Measurements from ENCODE around the gene WFDC13. TPM values are rescaled to one million over a fixed set of nuclear protein-coding genes. Genes with fewer than 3 reads are reported as not detected.
A peak's percentile ranks its signal among the peaks of the same experiment; 100 is the strongest.
"Not testable (repeated sequence)": the region's sequence is repeated elsewhere in the genome, so short reads cannot be mapped to it uniquely, and the experiment has no call there.

Gene WFDC13
- total RNA-seq: not detected
- polyA plus RNA-seq (ENCODE audit: insufficient read depth in 1 of 8, insufficient read length in 8 of 8, low replicate concordance in 1 of 8): not detected
- long read RNA-seq, donor 1: 0 reads
- long read RNA-seq, donor 2: 0 reads
- long read RNA-seq, donor 3: 0 reads
- long read RNA-seq, donor 4: 0 reads
- long read RNA-seq, donor 5: 0 reads
- long read RNA-seq, donor 6: 0 reads
- long read RNA-seq, donor 7: 0 reads
- long read RNA-seq, donor 8: 0 reads
- long read RNA-seq, donor 9: 0 reads
- long read RNA-seq, donor 10: 0 reads
- long read RNA-seq, donor 11: 0 reads

- DNase-seq: no peak
- no peaks in the 10 kb centered on the region for H3K4me1 ChIP-seq (ENCODE audit: control insufficient read depth, insufficient read depth, low read length)
- H3K27me3 ChIP-seq (ENCODE audit: control insufficient read depth, insufficient read depth, low read length): no peaks in the 10 kb centered on the region
- no peak within 1 kb of the TSS for H3K4me3 ChIP-seq (ENCODE audit: low read length)
- H3K27ac ChIP-seq (ENCODE audit: low read length): no peak within 1 kb of the TSS
- WGBS (ENCODE audit: insufficient coverage): 75% methylated on average over 1 of the region's 4 CpGs
- no peaks in the 10 kb centered on the region for H3K36me3 ChIP-seq (ENCODE audit: control insufficient read depth, insufficient read depth, low read length)
- no peaks in the 10 kb centered on the region for H3K9me3 ChIP-seq (replicated peaks; ENCODE audit: control insufficient read depth, low read depth, low read length)
These were observed at the start of gene WFDC13 for GRCh38 chr20:45701873-45702272. WFDC13 (plus strand) TSS chr20:45702038; CDS start chr20:45702124, 86 bp downstream.

- H3K27ac ChIP-seq (ENCODE audit: low read length); H3K9me3 ChIP-seq (replicated peaks; ENCODE audit: control insufficient read depth, low read depth, low read length); H3K4me3 ChIP-seq (ENCODE audit: low read length); H3K4me1 ChIP-seq (ENCODE audit: control insufficient read depth, insufficient read depth, low read length); H3K36me3 ChIP-seq (ENCODE audit: control insufficient read depth, insufficient read depth, low read length); DNase-seq; H3K27me3 ChIP-seq (ENCODE audit: control insufficient read depth, insufficient read depth, low read length): not testable (repeated sequence)
- WGBS (ENCODE audit: insufficient coverage): no CpG with 5 or more reads among the region's 3 CpGs
These were observed 44.8 kb upstream of the WFDC13 start for GRCh38 chr20:45657038-45657437.

GRCh38 chr20:45670139-45670538 is 31.7 kb upstream of the WFDC13 start, which contains the start of gene WFDC11:
WFDC11 (minus strand) TSS chr20:45670239; CDS start chr20:45650600, 19,639 bp downstream.
- H3K27me3 ChIP-seq (ENCODE audit: control insufficient read depth, insufficient read depth, low read length): no peaks in the 10 kb centered on the region
- no peaks in the 10 kb centered on the region for H3K4me1 ChIP-seq (ENCODE audit: control insufficient read depth, insufficient read depth, low read length)
- H3K4me3 ChIP-seq (ENCODE audit: low read length): no peak within 1 kb of the TSS
- H3K27ac ChIP-seq (ENCODE audit: low read length): no peak within 1 kb of the TSS
- no CpG with 5 or more reads among the region's 1 CpG for WGBS (ENCODE audit: insufficient coverage)
- no peak for DNase-seq
- no peaks in the 10 kb centered on the region for H3K36me3 ChIP-seq (ENCODE audit: control insufficient read depth, insufficient read depth, low read length)
- H3K9me3 ChIP-seq (replicated peaks; ENCODE audit: control insufficient read depth, low read depth, low read length): no peaks in the 10 kb centered on the region

- Histone ChIP-seq H3K36me3 (ENCODE audit: control insufficient read depth, insufficient read depth, low read length) (no peaks in the 10 kb centered on the region), H3K4me1 (ENCODE audit: control insufficient read depth, insufficient read depth, low read length) (no peaks in the 10 kb centered on the region), H3K9me3 (replicated peaks; ENCODE audit: control insufficient read depth, low read depth, low read length) (no peaks in the 10 kb centered on the region), H3K27ac (ENCODE audit: low read length) (no peak overlapping the region), H3K27me3 (ENCODE audit: control insufficient read depth, insufficient read depth, low read length) (no peaks in the 10 kb centered on the region), H3K4me3 (ENCODE audit: low read length) (no peak overlapping the region)
- no peak for DNase-seq
These were observed 29.1 kb upstream of the WFDC13 start for GRCh38 chr20:45672765-45673164.

- no peak for DNase-seq
- Histone ChIP-seq H3K4me1 (ENCODE audit: control insufficient read depth, insufficient read depth, low read length) (no peaks in the 10 kb centered on the region), H3K36me3 (ENCODE audit: control insufficient read depth, insufficient read depth, low read length) (no peaks in the 10 kb centered on the region), H3K4me3 (ENCODE audit: low read length) (no peak overlapping the region), H3K9me3 (replicated peaks; ENCODE audit: control insufficient read depth, low read depth, low read length) (peaks cover 24% of the 10 kb centered on the region), H3K27ac (ENCODE audit: low read length) (no peak overlapping the region), H3K27me3 (ENCODE audit: control insufficient read depth, insufficient read depth, low read length) (no peaks in the 10 kb centered on the region)
These were observed 22.2 kb upstream of the WFDC13 start for GRCh38 chr20:45679650-45680049.

GRCh38 chr20:45685896-45686295 is 15.9 kb upstream of the WFDC13 start:
- no peak for DNase-seq
- Histone ChIP-seq H3K27ac (ENCODE audit: low read length) (no peak overlapping the region), H3K4me1 (ENCODE audit: control insufficient read depth, insufficient read depth, low read length) (no peaks in the 10 kb centered on the region), H3K27me3 (ENCODE audit: control insufficient read depth, insufficient read depth, low read length) (no peaks in the 10 kb centered on the region), H3K4me3 (ENCODE audit: low read length) (no peak overlapping the region), H3K9me3 (replicated peaks; ENCODE audit: control insufficient read depth, low read depth, low read length) (peaks cover under 1% of the 10 kb centered on the region), H3K36me3 (ENCODE audit: control insufficient read depth, insufficient read depth, low read length) (no peaks in the 10 kb centered on the region)
- WGBS (ENCODE audit: insufficient coverage): 54% methylated on average over 2 of the region's 3 CpGs

GRCh38 chr20:45693346-45693745 is 8.5 kb upstream of the WFDC13 start:
- not testable (repeated sequence) for H3K9me3 ChIP-seq (replicated peaks; ENCODE audit: control insufficient read depth, low read depth, low read length); DNase-seq; H3K4me1 ChIP-seq (ENCODE audit: control insufficient read depth, insufficient read depth, low read length); H3K27me3 ChIP-seq (ENCODE audit: control insufficient read depth, insufficient read depth, low read length); H3K4me3 ChIP-seq (ENCODE audit: low read length); H3K27ac ChIP-seq (ENCODE audit: low read length); H3K36me3 ChIP-seq (ENCODE audit: control insufficient read depth, insufficient read depth, low read length)
- WGBS (ENCODE audit: insufficient coverage): 85% methylated on average over 12 of the region's 12 CpGs

- no peaks in the 10 kb centered on the region for H3K4me1 ChIP-seq (ENCODE audit: control insufficient read depth, insufficient read depth, low read length)
- no peaks in the 10 kb centered on the region for H3K9me3 ChIP-seq (replicated peaks; ENCODE audit: control insufficient read depth, low read depth, low read length)
- no CpG with 5 or more reads among the region's 2 CpGs for WGBS (ENCODE audit: insufficient coverage)
- H3K27ac ChIP-seq (ENCODE audit: low read length): no peak overlapping the region
- H3K27me3 ChIP-seq (ENCODE audit: control insufficient read depth, insufficient read depth, low read length): no peaks in the 10 kb centered on the region
- no peak overlapping the region for H3K4me3 ChIP-seq (ENCODE audit: low read length)
- no peak for DNase-seq
- no peaks in the 10 kb centered on the region for H3K36me3 ChIP-seq (ENCODE audit: control insufficient read depth, insufficient read depth, low read length)
These were observed 6.3 kb upstream of the WFDC13 start for GRCh38 chr20:45695496-45695895.

GRCh38 chr20:45701104-45701503 is 734 bp upstream of the WFDC13 start:
- no peaks in the 10 kb centered on the region for H3K36me3 ChIP-seq (ENCODE audit: control insufficient read depth, insufficient read depth, low read length)
- no peak overlapping the region for H3K4me3 ChIP-seq (ENCODE audit: low read length)
- H3K4me1 ChIP-seq (ENCODE audit: control insufficient read depth, insufficient read depth, low read length): no peaks in the 10 kb centered on the region
- H3K27me3 ChIP-seq (ENCODE audit: control insufficient read depth, insufficient read depth, low read length): no peaks in the 10 kb centered on the region
- 59% methylated on average over 2 of the region's 4 CpGs for WGBS (ENCODE audit: insufficient coverage)
- DNase-seq: no peak
- H3K27ac ChIP-seq (ENCODE audit: low read length): no peak overlapping the region
- H3K9me3 ChIP-seq (replicated peaks; ENCODE audit: control insufficient read depth, low read depth, low read length): no peaks in the 10 kb centered on the region

- WGBS (ENCODE audit: insufficient coverage): no CpG with 5 or more reads among the region's 1 CpG
- Histone ChIP-seq H3K27me3 (ENCODE audit: control insufficient read depth, insufficient read depth, low read length) (no peaks in the 10 kb centered on the region), H3K27ac (ENCODE audit: low read length) (no peak within 1 kb of the TSS), H3K9me3 (replicated peaks; ENCODE audit: control insufficient read depth, low read depth, low read length) (no peaks in the 10 kb centered on the region), H3K4me3 (ENCODE audit: low read length) (no peak within 1 kb of the TSS), H3K36me3 (ENCODE audit: control insufficient read depth, insufficient read depth, low read length) (no peaks in the 10 kb centered on the region), H3K4me1 (ENCODE audit: control insufficient read depth, insufficient read depth, low read length) (no peaks in the 10 kb centered on the region)
- peak; percentile 20 for DNase-seq
These were observed 3.3 kb downstream of the WFDC13 start, which contains the start of gene WFDC10B for GRCh38 chr20:45704969-45705637. WFDC10B (minus strand) TSS chr20:45705019; CDS start chr20:45685992, 19,027 bp downstream.
